ENCODE results near the gene MPV17L2.

- TF ChIP-seq CTCF (conservative IDR thresholded peaks at IDR 0.05 in 1 of 2, IDR thresholded peaks at IDR 0.05 in 1 of 2; ENCODE audit: extremely low read depth in 1 of 2, insufficient read depth in 1 of 2, low read depth in 1 of 2, low read length in 2 of 2) (no peak), EZH2 (IDR thresholded peaks at IDR 0.05; ENCODE audit: borderline replicate concordance, low read length) (no peak)
Observed at GRCh38 chr19:18221815-18222725, 29.1 kb downstream of the MPV17L2 start.
